MM.1S (cell line): ENCODE results near the gene HELQ.
"Not testable (repeated sequence)": the region's sequence is repeated elsewhere in the genome, so short reads cannot be mapped to it uniquely, and the experiment has no call there.

Source experiments
- DNase-seq: peaks from one replicate; pipeline ENCODE4 v3.0.0-alpha.2; 2015
- H2AFZ ChIP-seq: fragments of 300-600 bp; sonication (generic); 2 replicates; pipeline ENCODE4 v1.6.0; 2016; ENCODE audit warnings: antibody characterized with exemption, low read length
- H3F3A ChIP-seq: fragments of 300-600 bp; sonication (generic); 2 replicates; pipeline ENCODE4 v1.6.1; 2016; ENCODE audit warnings: mild to moderate bottlenecking, antibody characterized with exemption, low read length, moderate library complexity, mixed read lengths; ENCODE audit not compliant: insufficient read depth
- H3K27ac ChIP-seq: fragments of 300-600 bp; sonication (generic); 2 replicates; pipeline ENCODE4 v1.5.1; 2016; ENCODE audit warnings: mild to moderate bottlenecking, low read length
- H3K27me3 ChIP-seq: fragments of 300-600 bp; sonication (generic); replicated peaks from 2 replicates; pipeline ENCODE4 v1.6.0; 2016; ENCODE audit warnings: low read length; ENCODE audit not compliant: insufficient read depth
- H3K36me3 ChIP-seq: fragments of 300-600 bp; sonication (generic); replicated peaks from 2 replicates; pipeline ENCODE4 v1.6.1; 2016; ENCODE audit warnings: mild to moderate bottlenecking, low read length, mixed read lengths; ENCODE audit not compliant: insufficient read depth
- H3K4me1 ChIP-seq: fragments of 300-600 bp; sonication (generic); 2 replicates; pipeline ENCODE4 v1.6.1; 2016; ENCODE audit warnings: low read length, mixed read lengths
- H3K4me2 ChIP-seq: fragments of 300-600 bp; sonication (generic); 2 replicates; pipeline ENCODE4 v1.6.0; 2016; ENCODE audit warnings: low read depth, low read length
- H3K4me3 ChIP-seq: fragments of 300-600 bp; sonication (generic); 2 replicates; pipeline ENCODE4 v1.5.1; 2016; ENCODE audit warnings: low read length, mixed read lengths
- H3K79me2 ChIP-seq: fragments of 300-600 bp; sonication (generic); 2 replicates; pipeline ENCODE4 v1.6.1; 2016; ENCODE audit warnings: mixed run types, low read length, mixed read lengths
- H3K9ac ChIP-seq: fragments of 300-600 bp; sonication (generic); 2 replicates; pipeline ENCODE4 v1.6.1; 2016; ENCODE audit warnings: low read length, mixed read lengths
- H3K9me2 ChIP-seq: fragments of 300-600 bp; sonication (generic); replicated peaks from 2 replicates; pipeline ENCODE4 v1.6.1; 2016; ENCODE audit warnings: mild to moderate bottlenecking, low read length, mixed read lengths; ENCODE audit not compliant: insufficient read depth
- H3K9me3 ChIP-seq: fragments of 300-600 bp; sonication (generic); replicated peaks from 2 replicates; pipeline ENCODE4 v1.6.1; 2016; ENCODE audit warnings: mild to moderate bottlenecking, low read length, mixed read lengths; ENCODE audit not compliant: insufficient read depth
- H4K20me1 ChIP-seq: fragments of 300-600 bp; sonication (generic); 2 replicates; pipeline ENCODE4 v1.6.1; 2016; ENCODE audit warnings: mild to moderate bottlenecking, low read length, moderate library complexity, mixed read lengths; ENCODE audit not compliant: insufficient read depth
- EZH2 ChIP-seq: fragments of 300-600 bp; sonication (generic); optimal IDR thresholded peaks from 2 replicates; pipeline ENCODE3; 2017; ENCODE audit warnings: low read depth, mild to moderate bottlenecking, antibody characterized with exemption, low read length, mixed read lengths
- EZH2phosphoT487 ChIP-seq: fragments of 300-600 bp; sonication (generic); IDR thresholded peaks from 2 replicates; pipeline ENCODE4 v1.6.1; 2018; ENCODE audit warnings: antibody characterized with exemption, low read length
- TF ChIP-seq, protein P1 (sequence below): fragments of 300-600 bp; sonication (generic); IDR thresholded peaks from 2 replicates; pipeline ENCODE4 v1.5.1; 2016; ENCODE audit warnings: antibody characterized with exemption, low read length, mixed read lengths

The HELQ gene

DNA sequence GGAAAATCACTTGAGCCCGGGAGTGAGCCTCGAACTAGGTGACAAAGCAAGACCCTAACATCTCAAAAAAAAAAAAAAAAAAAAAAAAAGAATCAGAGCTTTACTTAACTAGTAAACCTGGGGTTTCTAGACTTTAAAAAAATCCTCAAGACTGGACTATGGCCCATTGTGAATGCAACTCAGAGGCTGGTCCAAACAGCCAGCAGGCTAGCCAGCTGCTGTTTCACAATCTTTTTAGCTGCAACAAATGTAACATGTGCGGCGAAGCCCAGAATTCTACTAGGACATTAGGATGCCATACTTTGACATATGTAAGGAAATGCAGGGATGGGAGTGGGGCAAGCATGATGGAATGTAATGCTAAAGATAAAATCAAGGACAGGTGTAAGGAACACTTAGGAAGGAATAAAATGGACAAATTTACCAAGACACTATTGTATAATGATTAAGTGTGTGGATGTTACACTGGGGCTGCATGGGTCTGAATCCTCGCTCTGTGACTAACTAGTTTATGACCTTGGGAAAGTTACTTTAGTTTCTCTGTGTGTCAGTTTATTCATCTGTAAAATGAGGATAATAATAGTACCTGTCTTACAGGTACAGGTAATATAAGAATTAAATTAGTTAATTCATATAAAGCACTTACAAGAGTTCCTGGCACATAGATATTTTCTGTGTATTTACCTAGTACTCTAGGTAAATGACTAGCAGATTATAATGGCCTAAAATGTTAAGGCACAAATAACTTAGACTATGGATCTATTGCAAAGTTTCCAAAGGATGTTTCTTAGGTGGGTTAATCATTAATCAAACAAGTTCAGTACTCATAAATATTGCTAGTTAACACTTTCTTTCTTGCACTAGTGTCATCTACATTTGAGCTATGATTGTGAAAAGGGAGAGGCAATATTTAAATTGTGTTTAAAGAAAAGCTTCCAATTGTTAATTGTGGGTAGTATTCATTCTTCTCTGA is 49.5 kb downstream of the HELQ start:
- H3K9me2 ChIP-seq: no peaks in the 10 kb centered on the region
- H3K79me2 ChIP-seq: no peaks in the 10 kb centered on the region
- no peaks in the 10 kb centered on the region for H4K20me1 ChIP-seq
- DNase-seq: no peak
- H3K36me3 ChIP-seq: 0 out of 2 replicates have a peak, but pooled peaks cover 2% of the 10 kb centered on the region
- H3K4me3 ChIP-seq: no peak overlapping the region
- TF ChIP-seq, protein P1, sequence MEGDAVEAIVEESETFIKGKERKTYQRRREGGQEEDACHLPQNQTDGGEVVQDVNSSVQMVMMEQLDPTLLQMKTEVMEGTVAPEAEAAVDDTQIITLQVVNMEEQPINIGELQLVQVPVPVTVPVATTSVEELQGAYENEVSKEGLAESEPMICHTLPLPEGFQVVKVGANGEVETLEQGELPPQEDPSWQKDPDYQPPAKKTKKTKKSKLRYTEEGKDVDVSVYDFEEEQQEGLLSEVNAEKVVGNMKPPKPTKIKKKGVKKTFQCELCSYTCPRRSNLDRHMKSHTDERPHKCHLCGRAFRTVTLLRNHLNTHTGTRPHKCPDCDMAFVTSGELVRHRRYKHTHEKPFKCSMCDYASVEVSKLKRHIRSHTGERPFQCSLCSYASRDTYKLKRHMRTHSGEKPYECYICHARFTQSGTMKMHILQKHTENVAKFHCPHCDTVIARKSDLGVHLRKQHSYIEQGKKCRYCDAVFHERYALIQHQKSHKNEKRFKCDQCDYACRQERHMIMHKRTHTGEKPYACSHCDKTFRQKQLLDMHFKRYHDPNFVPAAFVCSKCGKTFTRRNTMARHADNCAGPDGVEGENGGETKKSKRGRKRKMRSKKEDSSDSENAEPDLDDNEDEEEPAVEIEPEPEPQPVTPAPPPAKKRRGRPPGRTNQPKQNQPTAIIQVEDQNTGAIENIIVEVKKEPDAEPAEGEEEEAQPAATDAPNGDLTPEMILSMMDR: no peak
- TF ChIP-seq EZH2 (no peak), EZH2phosphoT487 (no peak)
- no peaks in the 10 kb centered on the region for H3K9me3 ChIP-seq
- no peak overlapping the region for H2AFZ ChIP-seq
- H3K9ac ChIP-seq: no peak overlapping the region
- no peaks in the 10 kb centered on the region for H3F3A ChIP-seq
- no peak overlapping the region for H3K4me2 ChIP-seq
- H3K4me1 ChIP-seq: no peaks in the 10 kb centered on the region
- H3K27ac ChIP-seq: no peak overlapping the region
- H3K27me3 ChIP-seq: no peaks in the 10 kb centered on the region

DNA sequence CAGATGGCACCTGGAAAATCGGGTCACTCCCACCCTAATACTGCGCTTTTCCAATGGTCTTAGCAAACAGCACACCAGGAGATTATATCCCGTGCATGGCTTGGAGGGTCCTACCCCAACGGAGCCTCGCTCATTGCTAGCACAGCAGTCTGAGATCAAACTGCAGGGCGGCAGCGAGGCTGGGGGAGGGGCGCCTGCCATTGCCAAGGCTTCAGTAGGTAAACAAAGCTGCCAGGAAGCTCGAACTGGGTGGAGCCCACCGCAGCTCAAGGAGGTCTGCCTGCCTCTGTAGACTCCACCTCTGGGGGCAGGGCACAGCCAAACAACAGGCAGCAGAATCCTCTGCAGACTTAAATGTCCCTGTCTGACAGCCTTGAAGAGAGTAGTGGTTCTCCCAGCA is 57.5 kb downstream of the HELQ start:
- H3K9ac ChIP-seq, H3K79me2 ChIP-seq, H3K9me3 ChIP-seq, H3K4me3 ChIP-seq, H3K27me3 ChIP-seq, H2AFZ ChIP-seq, H3K9me2 ChIP-seq, H3K36me3 ChIP-seq, H3K27ac ChIP-seq, H3K4me1 ChIP-seq, H3K4me2 ChIP-seq, H3F3A ChIP-seq, DNase-seq, H4K20me1 ChIP-seq: not testable (repeated sequence)

DNA sequence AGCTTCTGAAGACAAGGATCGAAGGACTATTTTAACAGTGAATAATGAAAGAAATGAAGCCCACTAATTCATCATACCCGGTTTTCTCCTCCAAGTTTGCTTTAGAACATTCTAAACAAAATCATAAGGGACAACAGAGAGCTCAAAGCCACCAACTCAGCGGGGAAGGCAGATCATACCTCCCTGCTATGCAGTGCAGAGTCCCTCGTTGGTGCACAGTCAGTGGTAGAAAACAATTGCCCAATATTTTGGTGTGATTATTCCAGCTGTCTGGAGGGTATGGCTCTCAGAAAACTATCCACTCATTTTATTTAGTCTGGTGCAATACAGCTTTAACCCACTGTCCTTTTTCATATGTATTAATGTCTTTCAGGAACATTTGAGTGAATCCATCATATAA is 61.7 kb downstream of the HELQ start:
- no peaks in the 10 kb centered on the region for H3K36me3 ChIP-seq
- no peaks in the 10 kb centered on the region for H3K79me2 ChIP-seq
- no peak overlapping the region for H2AFZ ChIP-seq
- H3K9me2 ChIP-seq: no peaks in the 10 kb centered on the region
- no peak overlapping the region for H3K27ac ChIP-seq
- no peaks in the 10 kb centered on the region for H3K27me3 ChIP-seq
- DNase-seq: no peak
- H3K4me2 ChIP-seq: no peak overlapping the region
- TF ChIP-seq, protein P1: no peak
- TF ChIP-seq EZH2phosphoT487 (no peak), EZH2 (no peak)
- H4K20me1 ChIP-seq: no peaks in the 10 kb centered on the region
- no peak overlapping the region for H3K4me3 ChIP-seq
- no peaks in the 10 kb centered on the region for H3K9me3 ChIP-seq
- no peak overlapping the region for H3K9ac ChIP-seq
- H3F3A ChIP-seq: no peaks in the 10 kb centered on the region
- peaks cover 16% of the 10 kb centered on the region; the same call in 1 of the 2 replicates for H3K4me1 ChIP-seq

DNA sequence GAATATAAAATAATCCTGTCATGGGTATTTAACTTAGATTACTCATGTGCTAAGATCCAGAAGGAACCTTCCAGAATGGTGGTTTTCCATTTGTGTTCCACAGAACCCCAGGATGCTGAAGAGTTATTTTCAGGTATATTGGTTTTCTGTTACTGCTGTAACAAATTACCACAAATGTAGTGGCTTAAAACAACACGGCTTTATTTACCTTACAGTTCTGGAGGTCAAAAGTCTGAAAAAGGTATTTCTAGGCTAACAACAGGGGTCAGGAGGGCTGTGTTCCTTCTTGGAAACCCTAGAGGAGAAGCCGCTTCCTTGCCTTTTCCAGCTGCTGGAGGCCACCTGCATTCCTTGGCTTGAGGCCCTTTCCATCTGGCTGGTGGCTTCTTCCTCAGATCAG is 63.1 kb downstream of the HELQ start:
- no peak overlapping the region for H3K27ac ChIP-seq
- H3K4me1 ChIP-seq: peaks cover 16% of the 10 kb centered on the region; the same call in 1 of the 2 replicates
- no peak overlapping the region for H2AFZ ChIP-seq
- no peak overlapping the region for H3K4me2 ChIP-seq
- DNase-seq: no peak
- no peaks in the 10 kb centered on the region for H3K9me2 ChIP-seq
- H3K4me3 ChIP-seq: no peak overlapping the region
- no peaks in the 10 kb centered on the region for H3K36me3 ChIP-seq
- H3K27me3 ChIP-seq: no peaks in the 10 kb centered on the region
- no peaks in the 10 kb centered on the region for H3K79me2 ChIP-seq
- no peak for TF ChIP-seq EZH2phosphoT487
- no peak for TF ChIP-seq EZH2
- TF ChIP-seq, protein P1: no peak
- H4K20me1 ChIP-seq: no peaks in the 10 kb centered on the region
- H3K9ac ChIP-seq: no peak overlapping the region
- no peaks in the 10 kb centered on the region for H3F3A ChIP-seq
- H3K9me3 ChIP-seq: no peaks in the 10 kb centered on the region
